ENCODE measurements around the gene MYO7B. TPM values are rescaled to one million over a fixed set of nuclear protein-coding genes. Genes with fewer than 3 reads are reported as not detected.

MYO7B gene
- total and polyA plus RNA-seq, 5 donors from 2014 or later, result 0.12 TPM; not detected in 4

DNA sequence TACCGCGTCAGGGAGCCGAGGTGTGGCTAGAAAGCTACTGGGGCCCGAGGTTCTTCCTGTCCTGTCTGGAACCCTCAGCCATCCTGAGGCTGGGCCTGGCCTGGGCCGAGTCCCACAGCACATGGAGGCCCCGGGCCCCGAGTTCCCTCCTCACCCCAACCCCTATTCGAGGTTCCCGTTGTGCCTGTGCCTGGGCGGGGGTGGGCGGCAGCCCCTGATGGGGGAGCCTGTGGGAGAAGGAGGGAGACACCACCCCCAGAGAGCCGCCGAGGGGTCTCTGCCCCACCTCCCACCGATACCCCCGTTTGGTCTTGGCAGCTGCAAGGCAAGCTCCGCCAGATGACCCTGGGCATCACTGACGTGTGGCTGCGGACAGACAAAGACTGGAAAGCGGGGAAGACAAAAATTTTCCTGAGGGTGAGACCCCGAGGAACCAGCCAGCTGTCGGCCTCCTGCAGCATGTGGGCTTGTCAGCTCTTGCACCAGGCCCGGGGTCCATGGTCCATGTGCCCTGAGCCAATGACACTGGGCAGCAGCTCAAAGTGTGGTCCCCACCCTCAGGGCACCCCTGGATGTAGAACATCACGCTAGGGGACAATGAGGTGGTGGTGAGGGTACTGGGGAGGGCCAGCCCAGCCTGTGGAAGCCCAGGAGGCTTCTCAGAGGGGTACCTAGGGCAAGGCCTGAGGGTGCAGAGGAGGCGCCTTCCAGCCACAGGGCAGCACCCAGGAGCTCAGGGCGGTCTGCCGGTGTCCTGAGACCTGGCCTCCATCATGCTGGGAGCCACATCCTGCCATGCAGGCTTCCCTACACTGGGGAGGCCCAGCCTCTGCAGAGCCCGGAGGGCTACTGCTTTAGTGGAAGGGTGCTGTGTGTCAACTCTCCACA, 58.0 kb downstream of the MYO7B start:
- Mint-ChIP-seq H3K4me3 (no peak overlapping the region), H3K4me1 (peaks cover 0 to 6% (median 2%) of the 10 kb centered on the region in 4 donors), H3K9me3 (no peaks in the 10 kb centered on the region), H3K27ac (no peak overlapping the region), H3K36me3 (no peaks in the 10 kb centered on the region), H3K27me3 (no peaks in the 10 kb centered on the region)
- no peak for DNase-seq
- Histone ChIP-seq H3K27me3 (ENCODE audit: control insufficient read depth, insufficient read depth, low read length) (no peaks in the 10 kb centered on the region), H3K9me3 (ENCODE audit: control insufficient read depth in 2 of 2, low read length in 2 of 2) (no peaks in the 10 kb centered on the region), H3K4me3 (ENCODE audit: low read depth, low read length) (no peak overlapping the region), H3K27ac (ENCODE audit: insufficient read depth, low read length, poor library complexity, severe bottlenecking) (no peak overlapping the region), H3K4me1 (ENCODE audit: control insufficient read depth, insufficient read depth, low read length, poor library complexity, severe bottlenecking) (no peaks in the 10 kb centered on the region), H3K36me3 (ENCODE audit: control insufficient read depth, insufficient read depth, low read length) (no peaks in the 10 kb centered on the region)
- ATAC-seq (ENCODE audit: low read depth in 2 of 2), result no peak

DNA sequence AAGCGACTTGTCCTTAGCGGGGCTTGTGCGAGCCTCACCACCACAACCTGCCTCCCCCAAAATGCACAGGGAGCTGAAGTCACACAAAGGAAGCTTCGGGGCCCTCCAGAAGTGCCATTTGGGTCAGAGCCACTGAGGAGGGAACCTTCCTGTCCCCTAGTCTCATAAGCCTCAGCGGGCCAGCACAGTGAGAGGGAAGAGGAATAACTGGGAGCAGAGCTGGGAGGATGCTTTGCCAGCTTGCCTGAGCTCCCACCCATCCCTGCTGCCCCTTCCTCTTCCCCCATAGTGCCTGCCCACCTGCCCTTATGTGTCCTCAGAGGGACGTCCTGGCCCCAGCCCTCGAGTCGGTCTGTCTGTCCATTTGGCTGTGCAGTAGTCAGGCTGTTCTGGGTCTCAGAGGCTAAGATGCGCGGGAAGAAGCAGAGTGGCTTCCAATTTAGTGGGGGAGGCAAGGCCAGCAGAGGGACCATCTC, 58.7 kb downstream of the MYO7B start:
- no peak overlapping the region for H3K4me3 Mint-ChIP-seq
- no peaks in the 10 kb centered on the region for H3K36me3 Mint-ChIP-seq
- DNase-seq, result no peak
- no peak overlapping the region for H3K27ac ChIP-seq (ENCODE audit: insufficient read depth, low read length, poor library complexity, severe bottlenecking)
- H3K4me1 Mint-ChIP-seq, result peaks cover 0 to 6% (median 2%) of the 10 kb centered on the region in 4 donors
- H3K9me3 Mint-ChIP-seq, result no peaks in the 10 kb centered on the region
- H3K4me3 ChIP-seq (ENCODE audit: low read depth, low read length), result no peak overlapping the region
- no peak for ATAC-seq (ENCODE audit: low read depth in 2 of 2)
- H3K9me3 ChIP-seq (ENCODE audit: control insufficient read depth in 2 of 2, low read length in 2 of 2), result no peaks in the 10 kb centered on the region
- no peaks in the 10 kb centered on the region for H3K36me3 ChIP-seq (ENCODE audit: control insufficient read depth, insufficient read depth, low read length)
- no peaks in the 10 kb centered on the region for H3K27me3 ChIP-seq (ENCODE audit: control insufficient read depth, insufficient read depth, low read length)
- H3K27ac Mint-ChIP-seq, result no peak overlapping the region
- no peaks in the 10 kb centered on the region for H3K4me1 ChIP-seq (ENCODE audit: control insufficient read depth, insufficient read depth, low read length, poor library complexity, severe bottlenecking)
- H3K27me3 Mint-ChIP-seq, result no peaks in the 10 kb centered on the region

DNA sequence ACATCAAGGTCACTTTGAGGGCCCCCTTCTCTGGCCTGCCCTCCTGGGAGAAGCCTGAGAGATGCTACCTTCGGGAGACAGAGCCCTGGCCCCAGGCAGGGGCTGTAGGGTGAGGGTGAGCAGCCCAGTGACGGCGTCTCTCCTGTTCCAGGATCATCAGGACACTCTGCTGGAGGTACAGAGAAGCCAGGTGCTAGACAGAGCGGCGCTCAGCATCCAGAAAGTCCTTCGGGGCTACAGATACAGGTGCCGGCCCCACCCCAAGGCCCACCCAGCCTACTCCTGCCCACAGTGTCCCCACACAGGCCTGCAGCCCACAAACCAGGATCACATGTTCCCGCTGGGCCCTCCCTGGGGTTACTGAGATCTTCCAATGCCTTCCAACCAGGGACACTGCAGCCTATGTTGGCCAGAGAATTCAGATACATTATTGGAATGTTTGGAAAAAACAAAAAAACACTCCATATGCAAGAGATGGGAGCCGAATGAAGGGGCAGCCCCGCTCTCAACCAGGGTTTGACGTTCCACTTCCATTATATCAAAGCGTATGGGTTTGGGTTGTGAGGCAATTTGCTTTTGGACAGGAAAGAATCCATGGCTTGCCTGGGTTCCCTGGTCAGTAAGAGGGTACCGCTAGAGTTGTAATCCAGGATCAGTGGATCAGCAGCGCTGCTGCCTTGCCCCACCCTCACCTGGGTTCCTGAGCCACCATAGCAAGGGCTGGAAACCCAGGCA, 61.0 kb downstream of the MYO7B start:
- H3K4me3 Mint-ChIP-seq, result peak overlapping the region in 1 of 4 donors; percentile 4
- DNase-seq, result no peak

DNA sequence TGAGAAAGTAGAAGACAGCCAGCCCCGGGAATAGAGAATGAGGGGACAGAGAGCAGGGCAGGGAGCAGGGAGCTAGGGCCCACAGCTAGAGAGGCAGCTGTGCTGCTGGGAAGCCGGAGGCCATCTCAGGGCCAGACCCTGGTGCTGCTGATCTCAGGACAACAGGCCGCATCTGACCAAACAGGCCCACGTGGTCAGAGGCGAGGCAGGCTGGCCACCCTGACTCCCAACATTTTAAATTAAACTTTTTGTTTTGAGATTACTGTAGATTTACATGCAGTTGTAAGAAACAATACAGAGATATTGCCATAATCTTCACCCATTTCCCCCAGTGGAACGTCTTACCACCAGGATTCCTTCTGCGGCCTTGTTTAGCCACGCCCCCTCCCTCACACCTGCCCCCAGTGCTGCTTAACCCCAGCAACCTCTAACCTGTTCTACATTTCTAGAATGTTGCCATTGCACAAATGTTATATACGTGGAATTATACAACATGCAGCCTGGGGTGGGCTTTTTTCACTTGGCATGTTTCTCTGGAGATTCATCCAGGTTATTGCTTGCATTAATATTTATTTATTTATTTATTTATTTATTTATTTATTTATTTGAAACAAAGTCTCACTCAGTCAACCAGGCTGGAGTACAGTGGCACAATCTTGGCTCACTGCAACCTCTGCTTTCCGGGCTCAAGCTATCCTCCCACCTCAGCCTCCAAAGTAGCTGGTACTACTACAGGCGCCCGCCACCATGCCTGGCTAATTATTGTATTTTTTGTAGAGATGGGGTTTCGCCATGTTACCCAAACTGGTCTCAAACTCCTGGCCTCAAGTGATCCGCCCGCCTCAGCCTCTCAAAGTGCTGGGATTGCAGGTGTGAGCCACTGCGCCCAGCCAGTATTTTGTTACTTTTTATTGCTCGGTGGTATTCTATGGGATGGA, 61.8 kb downstream of the MYO7B start:
- no peaks in the 10 kb centered on the region for H3K27me3 ChIP-seq (ENCODE audit: control insufficient read depth, insufficient read depth, low read length)
- H3K4me1 ChIP-seq (ENCODE audit: control insufficient read depth, insufficient read depth, low read length, poor library complexity, severe bottlenecking), result no peaks in the 10 kb centered on the region
- DNase-seq (no peak), ATAC-seq (ENCODE audit: low read depth in 2 of 2) (no peak)
- no peaks in the 10 kb centered on the region for H3K36me3 ChIP-seq (ENCODE audit: control insufficient read depth, insufficient read depth, low read length)
- H3K27ac Mint-ChIP-seq, result no peak overlapping the region
- H3K9me3 ChIP-seq (ENCODE audit: control insufficient read depth in 2 of 2, low read length in 2 of 2), result no peaks in the 10 kb centered on the region
- no peak overlapping the region for H3K4me3 ChIP-seq (ENCODE audit: low read depth, low read length)
- H3K4me3 Mint-ChIP-seq, result no peak overlapping the region
- H3K9me3 Mint-ChIP-seq, result peaks cover 0 to 2% (median 0%) of the 10 kb centered on the region in 7 donors
- H3K27me3 Mint-ChIP-seq, result peaks cover 5% of the 10 kb centered on the region
- no peak overlapping the region for H3K27ac ChIP-seq (ENCODE audit: insufficient read depth, low read length, poor library complexity, severe bottlenecking)
- H3K4me1 Mint-ChIP-seq, result peaks cover 0 to 4% (median 1%) of the 10 kb centered on the region in 4 donors
- H3K36me3 Mint-ChIP-seq, result no peaks in the 10 kb centered on the region

More for the DNA sequence above, 61.0 kb downstream of the MYO7B start:
- H3K4me1 Mint-ChIP-seq, result peaks cover 0 to 4% (median 1%) of the 10 kb centered on the region in 4 donors
- ATAC-seq (ENCODE audit: low read depth in 2 of 2), result no peak
- Histone ChIP-seq H3K4me1 (ENCODE audit: control insufficient read depth, insufficient read depth, low read length, poor library complexity, severe bottlenecking) (no peaks in the 10 kb centered on the region), H3K27me3 (ENCODE audit: control insufficient read depth, insufficient read depth, low read length) (no peaks in the 10 kb centered on the region), H3K36me3 (ENCODE audit: control insufficient read depth, insufficient read depth, low read length) (no peaks in the 10 kb centered on the region), H3K4me3 (ENCODE audit: low read depth, low read length) (no peak overlapping the region), H3K27ac (ENCODE audit: insufficient read depth, low read length, poor library complexity, severe bottlenecking) (no peak overlapping the region), H3K9me3 (ENCODE audit: control insufficient read depth in 2 of 2, low read length in 2 of 2) (no peaks in the 10 kb centered on the region)
- H3K36me3 Mint-ChIP-seq, result no peaks in the 10 kb centered on the region
- H3K27ac Mint-ChIP-seq, result no peak overlapping the region
- peaks cover 5% of the 10 kb centered on the region for H3K27me3 Mint-ChIP-seq
- peaks cover 0 to 2% (median 0%) of the 10 kb centered on the region in 7 donors for H3K9me3 Mint-ChIP-seq

DNA sequence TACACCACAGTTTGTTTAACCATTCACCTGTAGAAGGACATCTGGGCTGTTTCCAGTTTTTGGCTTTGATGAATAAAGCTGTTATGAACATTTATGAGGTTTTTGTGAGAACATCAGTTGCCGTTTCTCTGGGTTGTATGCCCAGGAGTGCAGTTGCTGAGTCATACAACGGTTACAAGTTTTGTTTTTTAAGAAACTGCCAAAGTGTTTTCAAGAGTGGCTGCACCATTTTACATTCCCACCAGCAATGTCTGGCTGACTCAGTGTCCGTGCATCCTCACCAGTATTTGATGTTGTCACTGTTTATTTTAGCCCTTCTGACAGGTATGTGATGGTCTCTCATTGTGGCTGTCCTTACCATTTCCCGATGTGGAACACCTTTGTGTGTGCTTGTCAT, 62.5 kb downstream of the MYO7B start:
- Mint-ChIP-seq H3K9me3 (peaks cover 0 to 3% (median 1%) of the 10 kb centered on the region in 7 donors), H3K36me3 (no peaks in the 10 kb centered on the region), H3K27ac (no peak overlapping the region), H3K4me3 (no peak overlapping the region), H3K4me1 (peaks cover 0 to 4% (median 2%) of the 10 kb centered on the region in 4 donors), H3K27me3 (peaks cover 5% of the 10 kb centered on the region)
- Histone ChIP-seq H3K27ac (ENCODE audit: insufficient read depth, low read length, poor library complexity, severe bottlenecking) (no peak overlapping the region), H3K9me3 (ENCODE audit: control insufficient read depth in 2 of 2, low read length in 2 of 2) (no peaks in the 10 kb centered on the region), H3K27me3 (ENCODE audit: control insufficient read depth, insufficient read depth, low read length) (no peaks in the 10 kb centered on the region), H3K4me1 (ENCODE audit: control insufficient read depth, insufficient read depth, low read length, poor library complexity, severe bottlenecking) (no peaks in the 10 kb centered on the region), H3K36me3 (ENCODE audit: control insufficient read depth, insufficient read depth, low read length) (no peaks in the 10 kb centered on the region), H3K4me3 (ENCODE audit: low read depth, low read length) (no peak overlapping the region)
- peak in 1 of 3 donors; percentile 34 for DNase-seq
- ATAC-seq (ENCODE audit: low read depth in 2 of 2), result no peak

DNA sequence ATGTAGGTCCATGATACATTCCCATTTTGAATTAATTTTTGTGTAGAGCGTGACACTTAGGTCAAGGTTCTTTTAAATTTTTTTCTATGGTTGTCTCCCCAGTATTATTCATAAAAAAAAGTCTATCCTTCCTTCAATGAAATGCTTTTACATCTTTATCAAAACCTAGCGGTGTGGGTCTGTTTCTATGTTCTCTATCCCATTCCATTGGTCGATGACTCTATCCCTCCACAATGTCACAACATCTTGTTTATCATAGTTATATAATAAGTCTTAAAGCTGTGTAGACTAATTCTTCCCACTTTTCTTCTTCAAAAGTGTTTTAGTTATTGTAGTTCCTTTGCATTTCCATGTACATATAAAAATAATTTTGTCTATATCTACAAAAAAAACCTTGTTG, 63.2 kb downstream of the MYO7B start:
- no peak overlapping the region for H3K4me3 ChIP-seq (ENCODE audit: low read depth, low read length)
- peaks cover 0 to 7% (median 2%) of the 10 kb centered on the region in 7 donors for H3K9me3 Mint-ChIP-seq
- no peaks in the 10 kb centered on the region for H3K9me3 ChIP-seq (ENCODE audit: control insufficient read depth in 2 of 2, low read length in 2 of 2)
- peaks cover 0 to 4% (median 2%) of the 10 kb centered on the region in 4 donors for H3K4me1 Mint-ChIP-seq
- no peaks in the 10 kb centered on the region for H3K36me3 ChIP-seq (ENCODE audit: control insufficient read depth, insufficient read depth, low read length)
- no peaks in the 10 kb centered on the region for H3K4me1 ChIP-seq (ENCODE audit: control insufficient read depth, insufficient read depth, low read length, poor library complexity, severe bottlenecking)
- no peaks in the 10 kb centered on the region for H3K27me3 ChIP-seq (ENCODE audit: control insufficient read depth, insufficient read depth, low read length)
- no peak for DNase-seq
- H3K27ac Mint-ChIP-seq, result no peak overlapping the region
- no peak for ATAC-seq (ENCODE audit: low read depth in 2 of 2)
- H3K27me3 Mint-ChIP-seq, result peaks cover 10% of the 10 kb centered on the region
- no peak overlapping the region for H3K27ac ChIP-seq (ENCODE audit: insufficient read depth, low read length, poor library complexity, severe bottlenecking)
- no peak overlapping the region for H3K4me3 Mint-ChIP-seq
- H3K36me3 Mint-ChIP-seq, result no peaks in the 10 kb centered on the region

DNA sequence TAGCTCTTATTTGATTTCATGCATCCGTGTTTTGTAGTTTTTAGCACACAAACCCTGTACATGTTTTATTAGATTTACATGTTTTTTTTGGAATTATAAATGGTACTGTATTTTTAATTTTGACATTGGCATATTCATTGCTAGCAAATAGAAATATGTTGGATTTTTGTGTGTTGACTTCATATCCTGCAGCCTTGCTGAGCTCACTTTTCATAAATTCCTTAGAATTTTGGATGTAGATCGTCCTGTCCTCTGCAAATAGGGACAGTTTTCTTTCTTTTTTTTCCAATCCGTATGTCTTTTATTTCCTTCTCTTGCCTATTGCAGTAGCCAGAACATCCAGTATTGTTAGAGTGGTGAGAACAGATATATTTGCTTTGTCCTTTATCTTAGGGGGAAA, 63.7 kb downstream of the MYO7B start:
- Mint-ChIP-seq H3K27me3 (peaks cover 12% of the 10 kb centered on the region), H3K36me3 (no peaks in the 10 kb centered on the region), H3K4me3 (no peak overlapping the region), H3K27ac (no peak overlapping the region), H3K9me3 (peaks cover 0 to 7% (median 2%) of the 10 kb centered on the region in 7 donors), H3K4me1 (peaks cover 0 to 4% (median 2%) of the 10 kb centered on the region in 4 donors)
- Histone ChIP-seq H3K36me3 (ENCODE audit: control insufficient read depth, insufficient read depth, low read length) (no peaks in the 10 kb centered on the region), H3K27ac (ENCODE audit: insufficient read depth, low read length, poor library complexity, severe bottlenecking) (no peak overlapping the region), H3K4me3 (ENCODE audit: low read depth, low read length) (no peak overlapping the region), H3K4me1 (ENCODE audit: control insufficient read depth, insufficient read depth, low read length, poor library complexity, severe bottlenecking) (no peaks in the 10 kb centered on the region), H3K27me3 (ENCODE audit: control insufficient read depth, insufficient read depth, low read length) (no peaks in the 10 kb centered on the region), H3K9me3 (ENCODE audit: control insufficient read depth in 2 of 2, low read length in 2 of 2) (no peaks in the 10 kb centered on the region)
- DNase-seq (no peak), ATAC-seq (ENCODE audit: low read depth in 2 of 2) (no peak)
